ENCODE data around the gene OR51E1.

OR51E1 gene

GRCh38 chr11:4647766-4648165 is 4.0 kb downstream of the OR51E1 start:
- no peak for TF ChIP-seq CTCF (IDR thresholded peaks at IDR 0.05; ENCODE audit: low read depth, low read length)
- DNase-seq (ENCODE audit: low read depth in 2 of 2): no peak
- H3K4me3 ChIP-seq (replicated peaks in 1 of 2; ENCODE audit: low read depth in 2 of 2, low read length in 2 of 2): no peak overlapping the region

- no peak for DNase-seq (ENCODE audit: low read depth in 2 of 2)
- no peak for TF ChIP-seq CTCF (IDR thresholded peaks at IDR 0.05; ENCODE audit: low read depth, low read length)
- no peak overlapping the region for H3K4me3 ChIP-seq (replicated peaks in 1 of 2; ENCODE audit: low read depth in 2 of 2, low read length in 2 of 2)
Measured at GRCh38 chr11:4654635-4655369, 11.0 kb downstream of the OR51E1 start.

GRCh38 chr11:4658629-4659445 is 15.1 kb downstream of the OR51E1 start:
- H3K4me3 ChIP-seq (replicated peaks in 1 of 2; ENCODE audit: low read depth in 2 of 2, low read length in 2 of 2): no peak overlapping the region
- no peak for DNase-seq (ENCODE audit: low read depth in 2 of 2)
- no peak for TF ChIP-seq CTCF (IDR thresholded peaks at IDR 0.05; ENCODE audit: low read depth, low read length)

GRCh38 chr11:4662876-4663275 is 19.1 kb downstream of the OR51E1 start:
- TF ChIP-seq CTCF (IDR thresholded peaks at IDR 0.05; ENCODE audit: low read depth, low read length): no peak
- no peak overlapping the region for H3K4me3 ChIP-seq (replicated peaks in 1 of 2; ENCODE audit: low read depth in 2 of 2, low read length in 2 of 2)
- DNase-seq (ENCODE audit: low read depth in 2 of 2): no peak

- no peak for TF ChIP-seq CTCF (IDR thresholded peaks at IDR 0.05; ENCODE audit: low read depth, low read length)
- no peak for DNase-seq (ENCODE audit: low read depth in 2 of 2)
- no peak overlapping the region for H3K4me3 ChIP-seq (replicated peaks in 1 of 2; ENCODE audit: low read depth in 2 of 2, low read length in 2 of 2)
Measured at GRCh38 chr11:4664183-4664582, 20.4 kb downstream of the OR51E1 start.

GRCh38 chr11:4664786-4665185 is 21.0 kb downstream of the OR51E1 start:
- TF ChIP-seq CTCF (IDR thresholded peaks at IDR 0.05; ENCODE audit: low read depth, low read length): no peak
- no peak for DNase-seq (ENCODE audit: low read depth in 2 of 2)
- no peak overlapping the region for H3K4me3 ChIP-seq (replicated peaks in 1 of 2; ENCODE audit: low read depth in 2 of 2, low read length in 2 of 2)
